HL-60 (cell line): ENCODE measurements around the gene TMEM145.
A peak's percentile ranks its signal among the peaks of the same experiment; 100 is the strongest.

Experiments used
- DNase-seq, 2 experiments: peaks; one replicate each; pipeline ENCODE4 v3.0.0-alpha.2; 2010 to 2020; ENCODE audit warnings: low read depth in 1 of 2, low spot score in 1 of 2
- H3K27ac ChIP-seq: fragments of 250-450 bp; sonication (Bioruptor Pico); replicated peaks from 2 replicates; pipeline ENCODE4 v1.5.1; 2020; ENCODE audit warnings: mild to moderate bottlenecking, moderate library complexity
- H3K27me3 ChIP-seq: fragments of 250-450 bp; sonication (Bioruptor Pico); 2 replicates; pipeline ENCODE4 v1.5.1; 2021; ENCODE audit warnings: mild to moderate bottlenecking, moderate library complexity; ENCODE audit not compliant: insufficient read depth, poor library complexity, severe bottlenecking
- H3K4me3 ChIP-seq: replicated peaks from 2 replicates; pipeline ENCODE4 v1.5.1; 2011; ENCODE audit warnings: mild to moderate bottlenecking, control low read depth, low read length; ENCODE audit not compliant: insufficient read depth
- CTCF ChIP-seq: IDR thresholded peaks from one replicate; pipeline ENCODE4 v1.5.1; 2011; ENCODE audit warnings: low read length, control low read depth, inconsistent platforms; ENCODE audit not compliant: insufficient read depth
- GABPA ChIP-seq: IDR thresholded peaks from 2 replicates; pipeline ENCODE4 v1.6.1; 2012; ENCODE audit warnings: low read depth
- POLR2AphosphoS5 ChIP-seq: IDR thresholded peaks from 2 replicates; pipeline ENCODE4 v1.6.1; 2012; ENCODE audit warnings: low read depth
- REST ChIP-seq: IDR thresholded peaks from 2 replicates; pipeline ENCODE4 v1.6.1; 2012; ENCODE audit warnings: low read depth; ENCODE audit not compliant: insufficient replicate concordance
- SPI1 ChIP-seq: IDR thresholded peaks from 2 replicates; pipeline ENCODE4 v1.6.1; 2012; ENCODE audit warnings: low read depth, mild to moderate bottlenecking, borderline replicate concordance

Gene TMEM145

GRCh38 chr19:42295831-42296525, 17.1 kb upstream of the TMEM145 start:
- no peak overlapping the region for H3K4me3 ChIP-seq
- TF ChIP-seq REST (no peak), GABPA (no peak), POLR2AphosphoS5 (peak; percentile 47; the same call in 1 of the 2 replicates), SPI1 (no peak), CTCF (peak; percentile 98)
- H3K27me3 ChIP-seq: no peaks in the 10 kb centered on the region
- no peak overlapping the region for H3K27ac ChIP-seq
- DNase-seq: peak in 1 of 2 experiments; percentile 73

GRCh38 chr19:42297039-42297438, 16.1 kb upstream of the TMEM145 start:
- no peak overlapping the region for H3K27ac ChIP-seq
- DNase-seq: no peak
- no peak for TF ChIP-seq CTCF
- H3K4me3 ChIP-seq: no peak overlapping the region
- H3K27me3 ChIP-seq: no peaks in the 10 kb centered on the region

GRCh38 chr19:42301646-42302203, 11.4 kb upstream of the TMEM145 start, which contains the start of gene PRR19:
Gene PRR19, plus strand, starts transcription at chr19:42302132. Its CDS starts 7,453 bp downstream, at chr19:42309585.
- peak within 1 kb of the TSS; percentile 66 for H3K27ac ChIP-seq
- TF ChIP-seq SPI1: no peak
- no peak for TF ChIP-seq GABPA
- no peak for TF ChIP-seq POLR2AphosphoS5

GRCh38 chr19:42303101-42303464, 10.0 kb upstream of the TMEM145 start:
- no peak for TF ChIP-seq REST
- TF ChIP-seq GABPA: no peak
- TF ChIP-seq POLR2AphosphoS5: no peak
- TF ChIP-seq SPI1: no peak
- TF ChIP-seq CTCF: no peak
- Histone ChIP-seq H3K27me3 (no peaks in the 10 kb centered on the region), H3K4me3 (no peak overlapping the region; the same call in 1 of the 2 replicates), H3K27ac (peak overlapping the region; percentile 66)
- no peak for DNase-seq

More at GRCh38 chr19:42301646-42302203, 11.4 kb upstream of the TMEM145 start, which contains the start of gene PRR19:
- H3K4me3 ChIP-seq: peak within 1 kb of the TSS; percentile 72
- H3K27me3 ChIP-seq: no peaks in the 10 kb centered on the region
- DNase-seq: peak in 1 of 2 experiments; percentile 34
